HG03442 (cell line): ENCODE results near the gene ZNF14.
"Not testable (repeated sequence)": the region's sequence is repeated elsewhere in the genome, so short reads cannot be mapped to it uniquely, and the experiment has no call there.

Experiments used
- ATAC-seq: cut with Tn5 transposase; IDR thresholded peaks from one replicate; pipeline ENCODE4 v1.9.1; 2021; ENCODE audit warnings: mild to moderate bottlenecking, moderate library complexity; ENCODE audit not compliant: unreplicated experiment

ZNF14 gene

DNA sequence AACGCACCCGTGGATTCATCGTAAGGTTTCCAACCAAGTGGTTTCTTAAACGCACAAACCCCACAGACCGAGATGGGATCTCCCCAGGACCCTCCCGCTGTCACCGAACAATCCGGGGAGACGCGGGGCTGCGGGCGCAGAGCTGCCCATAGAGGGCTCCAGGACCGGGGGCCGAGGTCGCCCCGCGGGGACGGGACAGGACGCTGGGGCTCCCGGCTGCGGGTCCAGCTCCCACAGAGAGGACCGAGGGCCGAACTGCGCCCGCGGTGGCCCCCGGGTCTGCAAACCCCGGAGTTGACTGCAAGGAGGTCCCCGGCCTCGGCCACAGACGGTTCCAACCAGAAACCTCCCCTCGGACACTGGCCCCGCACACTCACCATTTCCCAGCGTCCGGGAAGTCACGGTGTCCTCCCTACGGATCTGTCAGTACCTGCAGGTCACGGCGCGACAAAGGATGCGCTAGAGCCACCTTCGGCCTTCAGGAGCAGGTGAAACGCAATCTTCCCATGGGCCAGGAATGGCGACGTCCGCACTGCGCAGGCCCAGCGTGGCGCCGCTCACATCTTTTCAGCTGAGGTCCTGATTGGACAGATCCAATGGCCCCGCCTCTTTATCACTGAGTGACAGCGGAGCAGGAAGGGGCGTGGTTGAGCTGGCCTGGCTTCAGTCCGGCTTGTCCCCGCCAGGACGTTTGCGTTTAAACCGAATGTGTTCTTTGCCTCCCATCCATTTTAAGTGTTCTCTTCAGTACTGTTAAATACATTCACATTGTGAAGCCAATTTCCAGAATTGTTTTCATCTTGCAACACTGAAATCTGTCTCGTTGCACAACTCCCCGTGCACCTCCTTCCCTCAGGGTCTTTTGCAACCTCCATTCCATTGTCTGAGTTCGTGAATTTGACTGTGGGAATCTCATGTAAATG, at the start of gene ZNF14:
TSS of gene ZNF14 (minus strand) at position 534 of the 923 bp plus-strand sequence. CDS start at position 380, 154 bp downstream.
- ATAC-seq = peak; percentile 100

DNA sequence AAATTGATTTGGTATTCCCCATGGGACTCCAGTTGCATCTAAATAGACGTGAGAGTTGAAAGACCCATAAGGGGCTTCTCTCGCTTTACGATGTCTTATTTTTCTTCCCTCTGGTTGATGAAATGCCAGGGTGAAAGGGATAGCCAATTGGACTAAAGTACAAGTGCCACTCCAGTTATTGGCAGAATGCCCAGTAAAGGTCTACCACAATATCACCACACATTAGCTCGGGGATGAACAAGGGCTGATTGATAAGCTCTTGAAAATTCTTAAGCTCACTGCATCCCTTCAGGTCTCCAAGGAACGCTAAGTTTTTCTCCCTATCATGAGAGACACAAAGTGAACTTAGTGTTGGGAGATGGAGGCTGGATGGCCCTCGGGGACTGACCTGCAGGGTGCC, 48.9 kb upstream of the ZNF14 start:
- ATAC-seq = not testable (repeated sequence)

DNA sequence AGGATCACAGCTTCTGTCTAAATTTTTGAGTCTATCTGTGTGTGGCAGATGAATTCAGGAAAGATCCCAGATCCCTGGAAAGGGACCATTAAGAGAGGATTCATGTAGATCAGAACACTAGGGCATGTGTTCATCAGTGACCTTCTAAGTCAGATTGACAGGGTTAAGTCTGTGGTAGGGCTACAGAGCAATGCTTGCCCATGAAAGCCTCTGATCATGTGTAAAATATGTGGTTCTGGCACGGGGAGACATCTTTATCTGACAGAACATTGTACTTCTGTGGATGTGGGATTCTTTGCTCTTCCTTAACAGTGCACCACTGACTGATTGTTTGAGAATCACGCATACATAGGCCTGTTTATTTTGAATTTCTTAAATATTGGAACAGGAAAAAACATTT, 45.8 kb upstream of the ZNF14 start:
- ATAC-seq = no peak

DNA sequence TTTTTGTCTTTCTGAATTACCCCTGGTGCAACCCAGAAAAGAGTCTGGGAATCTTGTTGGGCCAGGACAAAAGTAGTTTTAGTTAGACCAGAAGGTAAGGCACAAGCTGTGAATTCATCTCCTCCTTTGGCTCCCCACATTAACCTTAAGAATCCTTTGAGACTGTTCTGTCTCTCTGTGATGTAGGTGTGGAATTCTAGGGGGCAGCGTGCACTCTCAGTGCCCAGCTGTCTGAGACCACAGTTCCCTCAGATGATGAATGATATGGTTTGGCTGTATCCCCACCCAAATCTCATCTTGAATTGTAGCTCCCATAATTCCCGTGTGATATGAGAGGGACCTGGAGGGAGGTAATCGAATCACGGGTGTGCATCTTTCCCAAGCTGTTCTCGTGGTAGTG, 44.8 kb upstream of the ZNF14 start:
- ATAC-seq = no peak

DNA sequence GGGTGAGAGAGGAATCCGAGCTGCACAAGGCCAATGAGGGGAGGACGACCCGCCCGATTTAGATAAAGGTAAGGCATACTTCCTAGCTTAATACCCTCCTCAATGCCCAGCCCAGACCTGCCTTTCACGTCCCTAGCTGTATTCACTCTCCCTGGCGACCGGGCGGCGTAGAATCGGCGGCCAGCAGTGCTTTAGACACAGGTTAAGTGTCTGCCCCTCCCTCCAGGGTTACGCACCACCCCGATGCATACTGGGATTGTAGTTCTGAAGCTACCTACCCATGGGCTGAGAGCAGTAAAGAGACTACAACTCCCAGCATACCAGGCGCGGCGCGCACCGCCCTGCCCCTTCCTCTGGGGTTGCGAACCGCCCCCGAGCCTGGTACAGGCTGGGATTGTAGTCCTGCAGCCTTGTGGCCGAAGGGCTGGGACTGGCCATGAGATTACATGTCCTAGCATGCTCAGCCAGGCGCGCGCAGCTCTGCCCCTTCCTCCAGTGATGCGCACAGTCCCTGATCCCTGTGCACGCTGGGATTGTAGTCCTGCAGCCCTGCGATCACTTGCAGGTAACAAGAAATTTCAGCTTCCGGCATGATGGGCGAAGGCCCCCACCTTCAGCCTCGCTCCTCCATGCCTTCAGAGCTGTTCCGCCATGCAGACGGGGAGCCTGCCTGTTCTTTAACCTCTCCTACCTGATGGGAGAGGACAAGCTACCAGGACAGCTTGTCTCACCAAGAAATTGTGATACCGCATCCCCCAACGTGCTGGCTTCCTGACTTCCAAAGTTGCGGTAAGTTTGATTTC, 43.5 kb upstream of the ZNF14 start:
- ATAC-seq = peak; percentile 98

DNA sequence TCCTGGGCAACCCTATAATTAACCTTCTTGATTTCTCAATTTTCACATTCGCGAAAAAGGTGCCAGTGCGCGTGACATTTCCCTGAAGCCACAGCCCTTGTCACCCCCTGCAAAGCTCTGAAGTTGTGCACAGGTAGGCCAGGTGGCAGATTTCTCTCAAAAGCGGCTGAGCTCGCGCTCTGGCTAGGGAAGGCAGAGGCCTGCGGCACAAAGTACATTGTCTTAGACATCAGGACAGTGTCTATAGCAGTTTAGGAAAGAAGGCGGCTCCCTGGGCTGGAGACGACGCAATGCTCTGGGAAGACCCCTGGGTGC, 42.9 kb upstream of the ZNF14 start:
- ATAC-seq = peak; percentile 12

DNA sequence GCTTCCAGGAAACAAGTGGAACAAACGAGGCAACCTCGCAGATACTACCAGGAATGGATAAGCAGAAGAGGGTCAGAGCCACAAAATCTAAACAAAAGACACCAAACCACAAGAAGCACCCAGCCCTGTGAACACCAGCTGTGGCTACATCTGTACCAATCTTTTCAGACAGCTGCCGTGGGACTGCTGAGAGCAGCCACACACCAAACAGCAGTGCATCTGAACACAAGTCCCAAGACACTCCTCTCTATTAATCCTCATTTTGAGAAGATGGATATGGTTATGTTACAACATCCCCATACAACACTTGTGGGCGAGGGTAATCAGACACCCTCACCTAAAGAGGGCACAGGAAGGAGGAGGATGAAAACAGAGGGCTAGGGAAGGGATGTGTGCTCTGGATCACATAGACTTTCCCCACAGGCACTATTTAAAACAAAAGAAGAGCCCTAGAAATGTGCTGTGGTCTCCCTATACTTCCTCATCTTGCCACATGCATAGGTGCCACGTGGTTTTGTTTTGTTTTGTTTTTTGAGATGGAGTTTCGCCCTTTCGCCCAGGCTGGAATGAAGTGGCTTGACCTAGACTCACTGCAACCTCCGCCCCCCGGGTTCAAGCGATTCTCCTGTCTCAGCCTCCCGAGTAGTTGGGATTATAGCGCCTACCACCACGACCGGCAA, 41.6 kb upstream of the ZNF14 start:
- no peak for ATAC-seq

DNA sequence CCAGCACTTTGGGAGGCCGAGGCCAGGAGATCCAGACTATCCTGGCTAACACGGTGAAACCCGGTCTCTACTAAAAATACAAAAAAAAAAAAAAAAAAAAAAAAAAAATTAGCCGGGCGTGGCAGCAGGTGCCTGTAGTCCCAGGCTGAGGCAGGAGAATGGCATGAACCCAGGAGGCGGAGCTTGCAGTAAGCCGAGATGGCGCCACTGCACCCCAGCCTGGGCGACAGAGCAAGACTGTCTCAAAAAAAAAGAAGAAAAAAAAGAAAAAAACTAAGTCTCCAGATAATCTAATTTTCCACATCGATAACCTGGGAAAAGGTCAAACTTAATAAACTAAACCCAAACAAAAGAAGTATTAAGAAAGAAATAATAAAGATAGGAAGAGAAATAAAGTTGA, 39.1 kb upstream of the ZNF14 start:
- ATAC-seq = not testable (repeated sequence)

DNA sequence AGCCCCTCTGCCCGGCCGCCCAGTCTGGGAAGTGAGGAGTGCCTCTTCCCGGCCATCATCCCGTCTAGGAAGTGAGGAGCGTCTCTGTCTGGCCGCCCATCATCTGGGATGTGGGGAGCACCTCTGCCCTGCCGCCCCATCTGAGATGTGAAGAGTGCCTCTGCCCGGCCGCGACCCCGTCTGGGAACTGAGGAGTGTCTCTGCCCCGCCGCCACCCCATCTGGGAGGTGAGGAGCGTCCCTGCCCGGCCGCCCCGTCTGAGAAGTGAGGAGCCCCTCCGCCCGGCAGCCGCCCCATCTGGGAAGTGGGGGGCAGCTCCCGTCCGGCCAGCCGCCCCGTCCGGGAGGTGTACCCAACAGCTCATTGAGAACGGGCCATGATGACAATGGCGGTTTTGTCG, 37.1 kb upstream of the ZNF14 start:
- not testable (repeated sequence) for ATAC-seq

DNA sequence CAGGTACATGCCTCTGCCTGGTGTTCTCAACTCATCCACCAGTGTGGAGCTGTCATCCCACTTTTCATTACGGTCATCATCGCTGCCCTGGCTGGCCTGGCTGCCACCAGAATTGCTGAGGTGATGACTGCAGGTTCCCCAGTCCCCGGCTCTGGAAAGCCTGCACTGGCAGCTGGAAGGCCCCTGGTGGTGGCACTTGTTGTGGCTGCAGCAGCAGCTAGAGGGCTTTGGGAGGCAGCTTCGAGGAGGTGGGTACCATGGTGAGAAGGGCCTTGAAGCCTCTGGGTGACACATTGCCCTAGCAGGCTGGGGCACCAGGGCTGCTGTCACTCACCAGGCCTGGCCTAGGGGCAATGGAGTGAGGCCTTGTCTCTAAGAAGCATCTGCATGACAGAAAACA, 25.3 kb upstream of the ZNF14 start:
- ATAC-seq = no peak

DNA sequence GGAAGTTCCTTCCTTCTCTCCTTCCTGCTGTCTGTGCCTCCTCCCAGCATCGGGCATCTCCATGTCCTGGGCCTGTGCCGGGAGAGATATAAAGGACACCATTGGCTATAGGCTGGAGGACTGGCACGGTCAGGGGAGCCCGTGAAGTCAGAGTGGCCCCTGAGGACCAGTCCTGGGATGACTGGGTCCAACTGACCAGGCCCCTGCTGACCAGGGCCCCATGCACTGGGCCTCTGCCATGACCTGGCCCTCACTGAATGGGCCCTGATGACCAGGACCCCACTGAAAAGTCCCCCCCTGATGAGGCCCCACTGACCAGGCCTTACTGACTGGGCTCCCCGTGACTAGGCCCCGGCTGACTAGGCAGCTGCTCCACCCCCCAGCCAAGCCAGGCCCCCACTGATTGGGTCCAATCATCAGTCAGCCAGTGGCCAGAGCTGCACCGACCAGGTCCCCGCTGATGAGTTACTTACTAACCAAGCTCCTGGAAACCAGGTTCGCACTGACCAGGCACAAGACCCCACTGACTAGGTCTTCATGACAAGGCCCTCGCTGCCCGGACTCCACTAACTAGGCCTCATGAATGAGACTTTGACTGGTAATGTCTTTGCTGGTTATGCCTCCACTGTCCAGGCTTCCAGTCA, 20.0 kb upstream of the ZNF14 start:
- ATAC-seq = no peak

DNA sequence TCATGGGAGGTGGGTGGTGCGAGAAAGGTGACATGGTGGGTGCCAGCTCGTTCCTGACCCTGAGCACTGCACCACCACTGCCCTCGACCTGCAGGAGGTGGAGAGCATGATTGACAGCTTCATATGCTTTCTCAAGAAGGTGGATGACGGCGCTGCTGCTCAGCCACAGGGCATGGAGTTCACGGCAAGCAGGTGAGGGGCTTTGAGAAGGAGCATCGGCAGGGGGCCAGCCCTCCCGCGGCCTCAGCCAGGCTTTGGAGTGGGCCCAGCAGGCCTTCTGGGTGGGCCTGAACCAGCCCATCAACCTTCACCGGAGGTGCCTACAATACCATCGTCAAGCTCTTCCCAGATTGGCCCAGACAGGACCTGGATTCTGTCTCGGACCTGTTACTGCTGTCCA, 18.9 kb upstream of the ZNF14 start:
- no peak for ATAC-seq

DNA sequence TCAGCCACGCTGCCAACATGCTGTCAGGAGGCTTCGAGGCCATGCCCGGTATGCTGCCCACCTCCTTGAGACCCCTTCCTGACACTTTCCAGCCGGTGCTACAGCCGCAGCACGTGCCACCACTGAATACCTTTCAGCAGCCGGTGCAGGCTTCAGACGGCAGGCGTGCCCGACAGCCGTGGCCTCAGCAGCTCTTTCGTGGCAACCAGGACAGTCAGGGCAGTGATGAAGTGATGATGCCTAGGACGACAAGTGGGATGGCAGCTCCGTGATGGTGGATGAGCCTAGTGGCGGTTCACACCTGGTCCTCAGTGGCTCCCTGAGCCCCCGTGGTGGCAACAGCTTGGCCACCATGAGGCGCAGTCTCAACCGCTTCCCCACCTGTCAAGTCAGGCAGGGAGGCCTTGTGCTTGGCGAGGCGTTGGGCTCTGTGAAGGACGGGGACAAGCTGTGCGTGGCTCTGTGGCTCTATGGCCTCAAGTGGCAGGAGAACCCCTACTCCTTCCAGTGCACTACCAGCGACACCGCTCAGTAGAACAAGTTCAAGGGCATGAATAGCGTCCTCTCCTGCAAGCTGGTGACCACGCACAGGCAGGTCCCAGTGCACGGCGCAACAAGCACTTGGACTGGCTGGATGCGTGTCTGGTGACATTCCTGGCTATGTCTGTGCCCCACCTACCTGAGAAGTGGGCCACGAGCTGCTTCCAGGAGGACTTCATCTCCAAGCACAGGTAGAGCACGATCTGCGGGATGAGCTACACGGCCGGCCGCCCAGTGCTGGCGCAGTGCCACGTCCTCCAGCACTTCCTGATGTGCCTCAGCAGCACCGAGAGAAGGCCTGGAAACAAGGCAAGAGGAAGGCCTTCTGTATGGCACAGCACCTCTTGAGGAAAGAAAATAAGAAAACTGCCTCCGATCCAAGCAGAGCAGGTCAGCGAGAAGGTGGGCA, 18.2 kb upstream of the ZNF14 start:
- ATAC-seq = no peak

DNA sequence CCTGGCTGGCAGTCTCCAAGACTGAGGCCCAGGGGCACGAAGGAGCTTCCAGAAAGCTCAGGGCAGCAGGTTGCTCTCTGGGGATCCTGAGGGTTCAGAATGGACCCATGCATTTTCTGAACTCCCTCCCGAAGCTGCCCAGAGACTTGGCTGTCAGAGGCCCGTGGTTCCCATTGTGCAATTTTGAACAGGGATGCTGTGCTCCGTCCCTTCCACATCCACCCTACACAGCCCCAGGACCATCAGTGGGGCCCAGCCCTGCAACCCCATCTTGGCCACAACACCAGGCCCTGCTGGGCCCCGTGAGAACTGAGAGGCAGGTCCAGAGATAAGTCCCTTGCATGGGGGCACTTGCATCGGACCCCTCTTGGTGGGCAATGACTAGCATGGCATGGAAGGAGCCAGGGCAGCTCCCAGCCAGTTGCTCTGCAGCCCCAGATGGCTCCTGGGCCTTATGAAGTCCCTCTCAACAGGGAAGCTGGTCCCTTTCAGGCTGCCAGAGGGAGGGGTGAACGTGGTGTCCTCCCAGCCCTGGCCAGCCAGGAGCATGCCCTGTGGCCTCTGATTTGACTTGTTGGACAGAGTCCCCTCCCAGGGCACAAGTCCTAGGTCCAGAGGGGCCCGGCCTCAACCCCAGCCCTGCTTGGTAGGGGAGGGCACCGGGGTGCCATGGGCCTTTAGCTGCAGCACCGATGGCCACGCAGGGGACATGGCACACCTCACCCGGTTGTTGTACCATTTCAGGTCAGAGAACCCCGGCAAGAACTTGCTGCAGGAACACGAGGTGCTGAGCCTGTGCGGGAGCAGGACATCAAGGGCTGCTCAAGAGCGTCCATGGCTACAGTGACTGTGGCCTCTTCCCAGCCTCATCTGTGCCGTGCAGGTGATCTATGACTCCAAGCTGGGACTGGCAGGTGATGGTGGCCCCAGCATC, 17.3 kb upstream of the ZNF14 start:
- no peak for ATAC-seq

DNA sequence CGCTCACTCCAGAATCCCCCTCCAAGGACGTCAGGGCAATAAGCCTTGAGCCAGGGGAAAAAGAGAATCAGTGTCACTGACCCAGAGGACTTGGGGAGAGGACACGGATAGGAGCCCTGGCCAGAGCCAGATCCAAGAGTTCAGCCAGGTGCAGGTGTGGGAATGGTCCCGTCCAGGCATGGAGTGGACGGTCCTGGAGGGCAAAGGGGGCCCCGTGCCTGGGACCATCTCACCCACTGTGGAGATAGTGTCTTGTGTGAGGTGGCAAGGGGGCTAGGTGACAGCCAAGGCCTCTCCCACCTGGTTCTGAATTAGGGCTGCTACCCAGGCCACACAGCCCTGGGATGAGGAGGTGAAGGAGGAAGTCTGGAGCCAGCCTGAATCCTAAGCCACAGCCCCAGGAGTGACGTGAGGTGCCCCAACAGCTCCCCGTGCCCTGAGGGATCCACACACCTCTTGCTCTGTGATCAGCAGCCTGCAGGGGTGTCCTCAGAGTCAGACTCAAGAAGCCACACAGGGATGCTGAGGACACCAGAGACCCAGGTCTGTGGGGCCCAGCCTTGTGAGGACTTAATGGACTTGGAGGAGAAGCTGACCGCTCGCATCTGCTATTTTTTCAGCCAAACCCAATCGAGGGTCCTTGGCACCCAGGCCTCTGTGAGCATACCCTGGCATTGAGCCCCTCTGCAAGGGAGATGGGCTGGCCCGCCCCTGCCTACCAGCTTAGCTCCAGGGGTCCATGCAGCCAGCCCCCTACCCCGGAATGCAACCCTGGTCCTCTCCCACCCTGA, 16.4 kb upstream of the ZNF14 start:
- no peak for ATAC-seq

DNA sequence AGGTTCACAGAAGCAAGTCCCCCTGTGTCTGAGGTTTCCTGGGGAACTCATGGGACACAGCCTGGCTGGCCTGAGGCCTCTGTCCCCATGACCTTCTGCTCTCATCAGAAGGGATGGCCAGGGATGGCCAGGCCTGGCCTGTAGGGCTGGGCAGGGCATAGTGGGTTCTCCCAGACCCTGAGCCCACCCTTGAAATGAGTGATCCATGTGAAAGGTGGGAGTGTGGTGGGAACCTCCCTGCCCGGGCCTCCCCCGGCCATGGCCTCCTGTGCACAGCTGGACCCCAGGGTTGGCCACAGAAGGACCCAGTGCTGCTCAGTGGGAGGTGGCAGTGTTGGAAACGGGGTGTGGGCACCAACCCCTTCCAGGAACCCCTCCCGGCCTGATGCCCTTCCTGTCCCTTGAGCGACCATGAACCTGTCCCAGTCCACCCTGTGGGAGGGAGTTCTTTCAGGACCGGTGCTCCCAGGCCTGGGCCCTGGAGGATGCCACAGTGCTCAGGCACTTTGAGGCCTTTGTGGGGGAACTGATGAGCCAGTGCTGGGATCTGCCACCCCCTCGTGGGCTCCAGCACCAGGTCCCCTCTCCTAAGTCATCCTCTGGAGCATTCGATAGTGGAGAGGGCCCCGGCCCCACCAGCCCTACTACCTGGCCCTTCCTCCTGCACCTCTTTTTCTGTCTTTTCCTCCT, 15.5 kb upstream of the ZNF14 start:
- ATAC-seq = no peak
